Activated CD4-positive, alpha-beta T cell treated with anti-CD3 and anti-CD28 coated beads, Interleukin-2, amount 50 U/mL, for 48 hours (primary cell): ENCODE results near the gene CEP170B.
A peak's percentile ranks its signal among the peaks of the same experiment; 100 is the strongest.
"Not testable (repeated sequence)": the region's sequence is repeated elsewhere in the genome, so short reads cannot be mapped to it uniquely, and the experiment has no call there.

ENCODE experiments used
- DNase-seq, 2 experiments: peaks; one replicate each; pipeline ENCODE4 v3.0.0-alpha.2; 2020

The CEP170B gene

DNA sequence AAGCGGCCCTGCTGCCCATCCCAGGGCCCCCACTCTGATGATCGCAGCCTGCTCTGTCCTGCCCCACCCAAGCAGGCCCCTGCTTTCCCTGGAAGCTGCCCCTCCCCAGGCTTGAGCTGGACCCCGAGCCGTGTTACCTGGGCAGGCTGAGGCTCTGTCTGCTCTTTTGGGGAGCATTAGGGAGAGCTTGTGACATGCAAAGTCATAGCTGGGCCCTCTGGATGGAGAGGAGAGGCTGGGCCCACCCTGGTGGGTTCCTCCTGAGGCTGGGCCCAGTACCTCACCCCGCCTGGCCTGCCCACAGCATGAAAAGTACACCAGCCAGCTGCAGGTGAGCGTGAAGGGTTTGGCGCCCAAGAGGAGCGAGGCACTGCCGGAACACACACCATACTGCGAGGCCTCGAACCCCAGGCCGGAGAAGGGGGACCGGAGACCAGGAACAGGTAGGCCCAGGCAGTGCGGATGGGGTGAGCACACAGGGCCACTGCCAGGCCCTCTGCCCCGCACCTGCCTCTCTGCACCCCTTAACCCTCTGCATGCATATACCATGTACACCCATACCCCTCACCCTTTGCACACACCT, 15.0 kb downstream of the CEP170B start:
- DNase-seq, result no peak

DNA sequence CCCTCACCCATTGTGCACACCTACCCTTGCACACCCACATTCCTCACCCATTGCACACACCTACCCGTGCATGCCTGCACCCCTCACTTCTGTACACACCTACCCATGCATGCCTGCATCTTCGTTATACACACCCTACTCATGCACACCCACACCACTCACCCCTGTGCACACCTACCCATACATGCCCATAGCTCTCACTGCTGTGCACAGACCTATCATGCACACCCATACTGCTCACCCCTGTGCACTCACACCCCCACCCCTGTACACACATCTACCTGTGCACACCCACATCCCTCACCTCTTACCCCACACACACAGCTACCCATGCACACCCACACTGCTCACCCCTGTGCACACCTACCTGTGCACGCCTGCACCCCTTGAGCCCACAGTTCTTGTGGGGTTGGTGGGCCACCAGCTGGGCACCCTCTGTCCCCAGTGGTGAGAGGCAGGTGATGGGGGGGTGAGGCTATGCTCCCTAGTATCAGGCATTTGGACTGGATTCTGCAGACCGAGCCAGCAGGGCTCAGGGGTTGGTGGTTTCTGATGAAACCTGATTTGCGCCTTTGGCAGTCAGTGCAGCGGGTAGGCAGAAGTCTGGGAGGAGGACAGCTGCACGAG, 15.6 kb downstream of the CEP170B start:
- no peak for DNase-seq

DNA sequence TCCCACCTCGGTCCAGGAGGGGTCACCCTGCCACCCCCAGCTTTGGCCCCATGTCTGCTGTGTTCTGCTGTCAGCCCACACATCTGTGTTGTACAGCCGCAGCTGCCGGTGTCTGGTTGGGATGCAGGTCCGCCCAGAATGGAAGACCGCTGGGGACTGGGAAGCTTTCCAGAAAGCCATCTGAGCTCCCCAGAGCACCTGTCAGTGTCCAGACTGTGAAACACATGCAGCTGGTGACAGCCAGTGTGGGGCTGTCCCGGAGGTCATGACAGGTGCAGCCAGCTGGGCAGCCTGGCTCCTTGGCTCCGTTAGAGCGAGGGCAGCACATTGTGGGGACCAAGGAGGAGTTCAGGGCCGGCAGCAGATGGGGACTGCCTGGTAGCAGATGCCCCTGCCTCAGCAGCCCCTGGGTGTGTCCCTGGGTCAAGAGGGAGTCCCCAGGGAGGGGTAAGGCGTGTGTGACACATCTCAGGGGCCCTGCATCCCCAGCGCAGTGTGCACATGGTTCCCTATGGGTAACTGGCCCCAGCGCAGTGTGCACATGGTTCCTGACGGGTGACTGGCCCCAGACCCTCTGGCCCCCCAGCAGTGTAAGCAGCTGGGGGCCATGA, 16.4 kb downstream of the CEP170B start:
- DNase-seq, result no peak

DNA sequence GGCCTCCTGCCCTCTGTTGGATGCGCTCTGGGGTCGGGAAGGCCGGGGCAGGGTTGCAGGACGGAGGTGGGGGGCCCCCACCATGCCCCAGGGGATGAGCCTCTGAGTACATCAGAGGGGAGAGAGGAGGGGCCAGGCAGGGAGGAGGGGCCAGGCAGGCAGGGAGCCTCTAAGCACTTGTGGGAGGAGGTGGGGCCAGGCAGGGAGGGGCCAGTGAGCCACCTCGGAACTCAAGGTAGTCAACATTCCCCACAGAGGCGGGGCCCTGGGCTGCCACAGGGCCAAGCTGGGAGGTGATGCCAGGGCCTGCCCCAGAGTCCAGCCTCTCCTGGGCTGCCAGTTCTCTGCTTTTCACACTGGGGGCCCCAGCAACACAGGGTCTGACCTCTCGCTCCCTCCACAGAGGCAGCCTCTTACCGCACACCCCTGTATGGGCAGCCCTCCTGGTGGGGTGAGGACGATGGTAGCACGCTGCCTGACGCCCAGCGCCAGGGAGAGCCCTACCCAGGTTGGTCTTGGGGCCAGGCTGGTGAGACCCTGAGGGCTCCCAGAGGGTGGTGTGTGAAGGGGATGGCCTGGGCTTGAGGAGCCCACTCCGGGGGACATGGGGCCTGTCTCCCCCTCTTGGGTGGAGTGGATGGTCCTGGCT, 17.4 kb downstream of the CEP170B start:
- peak; percentile 29 to 41 for DNase-seq

DNA sequence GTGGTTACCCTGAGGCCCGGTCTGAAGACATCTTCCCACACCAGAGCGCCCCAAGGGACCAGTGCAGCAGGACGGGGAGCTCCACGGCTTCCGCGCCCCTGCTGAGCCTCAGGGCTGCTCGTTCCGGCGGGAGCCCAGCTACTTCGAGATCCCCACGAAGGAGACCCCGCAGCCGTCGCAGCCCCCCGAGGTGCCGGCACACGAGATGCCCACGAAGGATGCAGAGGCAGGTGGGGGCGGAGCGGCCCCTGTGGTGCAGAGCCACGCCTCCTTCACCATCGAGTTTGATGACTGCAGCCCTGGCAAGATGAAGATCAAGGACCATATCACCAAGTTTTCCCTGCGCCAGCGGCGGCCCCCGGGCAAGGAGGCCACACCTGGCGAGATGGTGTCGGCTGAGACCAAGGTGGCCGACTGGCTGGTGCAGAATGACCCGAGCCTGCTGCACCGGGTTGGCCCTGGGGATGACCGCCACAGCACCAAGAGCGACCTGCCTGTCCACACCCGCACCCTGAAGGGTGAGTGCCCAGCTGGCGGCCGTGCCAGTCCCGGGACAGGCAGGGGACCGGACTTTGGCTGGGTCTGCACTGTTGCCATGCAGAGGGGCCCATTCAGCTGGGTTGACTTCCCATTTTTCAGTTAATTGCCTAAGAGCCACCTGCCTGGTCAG, 18.1 kb downstream of the CEP170B start:
- DNase-seq, result no peak

DNA sequence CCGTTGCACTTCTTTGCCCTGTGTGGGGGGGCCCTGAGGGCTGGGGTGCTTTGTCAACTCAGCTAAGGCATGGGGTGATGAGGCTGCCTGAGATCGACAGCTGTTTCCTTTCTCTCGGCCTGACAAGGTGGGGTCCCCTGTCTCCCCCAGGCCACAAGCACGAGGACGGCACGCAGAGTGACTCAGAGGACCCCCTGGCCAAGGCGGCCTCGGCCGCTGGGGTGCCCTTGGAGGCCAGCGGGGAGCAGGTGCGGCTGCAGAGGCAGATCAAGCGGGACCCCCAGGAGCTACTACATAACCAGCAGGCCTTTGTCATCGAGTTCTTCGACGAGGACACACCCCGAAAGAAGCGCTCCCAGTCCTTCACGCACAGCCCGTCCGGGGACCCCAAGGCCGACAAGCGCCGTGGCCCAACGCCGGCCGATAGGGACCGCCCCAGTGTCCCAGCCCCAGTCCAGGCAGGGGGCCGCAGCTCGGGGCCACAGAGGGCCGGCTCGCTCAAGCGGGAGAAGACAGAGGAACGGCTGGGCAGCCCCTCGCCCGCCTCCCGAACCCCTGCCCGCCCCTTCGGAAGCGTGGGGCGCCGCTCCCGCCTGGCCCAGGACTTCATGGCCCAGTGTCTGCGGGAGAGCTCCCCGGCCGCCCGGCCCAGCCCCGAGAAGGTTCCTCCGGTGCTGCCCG, 18.8 kb downstream of the CEP170B start:
- no peak for DNase-seq

DNA sequence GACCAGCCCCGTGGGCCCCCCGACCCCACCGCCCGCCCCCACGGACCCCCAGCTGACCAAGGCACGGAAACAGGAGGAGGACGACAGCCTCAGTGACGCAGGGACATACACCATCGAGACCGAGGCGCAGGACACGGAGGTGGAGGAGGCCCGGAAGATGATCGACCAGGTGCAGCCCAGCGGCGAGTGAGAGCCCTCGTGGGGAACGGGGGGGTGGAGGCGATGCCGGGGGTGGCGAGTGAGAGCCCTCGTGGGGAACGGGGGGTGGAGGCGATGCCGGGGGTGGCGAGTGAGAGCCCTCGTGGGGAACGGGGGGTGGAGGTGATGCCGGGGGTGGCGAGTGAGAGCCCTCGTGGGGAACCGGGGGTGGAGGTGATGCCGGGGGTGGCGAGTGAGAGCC, 19.3 kb downstream of the CEP170B start:
- not testable (repeated sequence) for DNase-seq

DNA sequence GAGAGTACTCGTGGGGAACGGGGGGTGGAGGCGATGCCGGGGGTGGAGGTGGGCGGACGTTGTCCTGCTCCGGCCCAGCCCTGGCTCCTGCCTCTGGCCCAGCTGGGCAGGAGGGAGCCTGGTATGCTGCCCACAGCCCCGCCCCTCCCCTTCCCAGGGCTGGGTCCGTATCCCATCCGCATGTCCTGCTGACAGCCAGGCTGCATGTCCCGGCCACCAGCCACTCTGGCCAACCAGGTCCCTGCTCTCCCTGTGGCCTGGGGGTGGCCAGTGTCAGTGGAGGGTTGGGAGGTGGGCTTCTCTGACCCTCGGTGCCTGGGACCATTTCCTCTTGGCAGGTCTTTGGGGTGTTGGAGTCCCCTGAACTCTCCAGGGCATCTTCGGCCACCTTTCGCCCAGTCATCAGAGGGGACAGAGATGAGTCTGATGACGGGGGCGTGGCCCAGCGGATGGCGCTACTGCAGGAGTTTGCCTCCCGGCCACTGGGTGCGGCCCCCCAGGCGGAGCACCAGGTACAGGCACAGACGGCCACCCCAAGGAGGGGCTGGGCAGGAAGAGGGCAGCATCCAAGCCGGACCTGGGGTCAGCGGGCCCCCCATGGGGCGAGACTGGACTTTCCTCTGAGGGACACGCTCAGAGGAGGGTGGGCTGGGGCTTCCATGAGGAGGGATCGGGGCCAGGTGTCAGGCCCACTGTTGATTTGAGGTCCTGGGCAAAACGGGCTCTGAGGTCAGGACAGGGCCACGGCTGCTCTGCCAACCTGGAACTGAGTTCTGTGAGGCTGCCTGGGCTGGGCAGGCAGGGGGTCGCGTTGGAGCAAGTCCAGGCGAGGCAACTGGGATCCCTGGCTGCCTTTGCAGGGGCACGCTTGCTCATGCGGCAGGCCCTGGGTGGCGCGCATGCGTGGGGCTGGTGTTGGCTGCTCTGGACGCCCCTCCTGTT, 20.2 kb downstream of the CEP170B start:
- DNase-seq, result no peak

DNA sequence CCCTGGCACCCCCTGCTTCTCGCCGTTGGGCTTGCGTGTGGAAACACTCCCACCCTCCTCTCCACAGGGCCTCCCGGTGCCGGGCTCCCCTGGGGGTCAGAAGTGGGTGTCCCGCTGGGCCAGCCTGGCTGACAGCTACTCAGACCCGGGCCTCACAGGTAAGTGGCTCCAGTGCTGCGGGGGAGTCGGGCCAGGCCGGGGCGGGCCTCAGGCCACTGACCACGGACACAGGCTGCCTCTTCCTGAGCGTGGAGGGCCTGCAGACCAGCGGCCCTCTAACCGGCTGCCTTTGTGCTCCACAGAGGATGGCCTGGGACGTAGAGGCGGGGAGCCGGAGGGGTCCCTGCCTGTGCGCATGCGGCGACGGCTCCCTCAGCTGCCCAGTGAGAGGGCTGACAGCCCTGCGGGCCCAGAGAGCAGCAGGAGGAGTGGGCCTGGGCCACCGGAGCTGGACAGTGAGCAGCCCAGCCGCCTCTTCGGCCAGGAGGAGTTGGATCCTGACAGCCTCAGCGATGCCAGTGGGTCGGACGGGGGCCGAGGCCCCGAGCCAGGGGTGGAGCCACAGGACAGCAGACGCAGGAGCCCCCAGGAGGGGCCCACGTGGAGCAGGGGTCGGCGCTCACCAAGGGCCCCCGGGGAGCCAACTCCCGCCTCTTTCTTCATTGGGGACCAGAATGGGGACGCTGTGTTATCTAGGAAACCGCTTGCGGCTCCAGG, 21.1 kb downstream of the CEP170B start:
- no peak for DNase-seq

DNA sequence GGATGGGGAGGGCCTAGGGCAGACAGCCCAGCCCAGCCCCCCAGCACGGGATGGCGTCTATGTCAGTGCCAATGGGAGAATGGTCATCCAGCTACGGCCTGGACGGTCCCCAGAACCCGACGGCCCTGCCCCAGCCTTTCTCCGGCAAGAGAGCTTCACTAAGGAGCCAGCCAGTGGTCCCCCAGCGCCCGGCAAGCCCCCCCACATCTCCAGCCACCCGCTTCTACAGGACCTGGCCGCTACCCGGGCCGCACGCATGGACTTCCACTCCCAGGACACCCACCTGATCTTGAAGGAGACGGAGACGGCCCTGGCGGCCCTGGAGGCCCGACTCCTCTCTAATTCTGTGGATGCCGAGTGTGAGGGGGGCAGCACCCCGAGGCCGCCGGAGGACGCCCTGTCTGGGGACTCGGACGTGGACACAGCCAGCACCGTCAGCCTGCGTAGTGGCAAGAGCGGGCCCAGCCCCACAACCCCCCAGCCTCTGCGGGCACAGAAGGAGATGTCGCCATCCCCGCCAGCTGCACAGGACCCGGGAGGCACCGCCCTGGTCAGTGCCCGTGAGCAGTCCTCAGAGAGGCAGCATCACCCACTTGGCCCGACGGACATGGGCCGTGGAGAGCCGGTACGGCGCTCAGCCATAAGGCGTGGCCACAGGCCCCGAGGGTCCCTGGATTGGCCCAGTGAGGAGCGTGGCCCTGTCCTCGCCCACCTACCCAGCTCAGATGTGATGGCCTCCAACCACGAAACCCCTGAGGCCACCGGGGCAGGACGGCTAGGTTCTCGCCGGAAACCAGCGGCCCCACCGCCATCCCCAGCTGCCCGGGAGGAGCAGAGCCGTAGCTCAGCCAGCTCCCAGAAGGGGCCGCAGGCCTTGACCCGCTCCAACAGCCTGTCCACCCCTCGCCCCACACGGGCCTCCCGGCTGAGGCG, 21.9 kb downstream of the CEP170B start:
- no peak for DNase-seq

DNA sequence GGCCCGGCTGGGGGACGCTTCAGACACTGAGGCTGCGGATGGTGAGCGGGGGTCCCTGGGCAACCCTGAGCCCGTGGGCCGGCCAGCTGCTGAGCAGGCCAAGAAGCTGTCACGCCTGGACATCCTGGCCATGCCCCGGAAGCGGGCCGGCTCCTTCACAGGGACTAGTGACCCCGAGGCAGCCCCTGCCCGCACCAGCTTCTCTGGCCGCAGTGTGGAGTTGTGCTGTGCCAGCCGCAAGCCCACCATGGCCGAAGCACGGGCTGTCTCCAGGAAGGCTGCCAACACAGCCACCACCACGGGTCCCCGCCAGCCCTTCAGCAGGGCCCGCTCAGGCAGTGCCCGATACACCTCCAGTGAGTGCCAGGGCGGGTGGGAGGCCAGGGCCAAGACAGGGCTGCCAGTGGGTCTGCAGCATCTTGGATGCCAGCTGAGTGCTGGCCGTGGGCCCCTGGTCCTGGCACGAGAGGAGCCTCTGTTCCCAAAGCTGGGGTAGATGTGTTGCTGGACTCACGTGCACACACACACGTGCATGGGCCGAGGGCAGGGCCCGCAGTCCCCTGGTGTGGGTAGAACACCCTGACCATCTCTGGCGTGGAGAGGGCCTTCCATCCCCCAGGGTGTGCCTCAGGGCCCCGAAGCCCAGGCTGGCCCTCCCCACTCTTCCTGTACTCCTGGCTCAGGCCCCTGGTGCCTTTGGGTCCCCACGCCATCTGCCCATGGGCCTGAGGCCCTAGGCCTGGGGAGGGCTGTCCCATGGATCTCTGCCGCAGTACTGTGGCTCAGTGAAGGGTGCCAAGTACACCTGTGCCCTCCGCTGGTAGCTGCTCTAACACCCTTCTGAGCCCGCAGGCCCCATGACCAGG, 22.8 kb downstream of the CEP170B start:
- peak in 1 of 2 experiments; percentile 1 for DNase-seq

DNA sequence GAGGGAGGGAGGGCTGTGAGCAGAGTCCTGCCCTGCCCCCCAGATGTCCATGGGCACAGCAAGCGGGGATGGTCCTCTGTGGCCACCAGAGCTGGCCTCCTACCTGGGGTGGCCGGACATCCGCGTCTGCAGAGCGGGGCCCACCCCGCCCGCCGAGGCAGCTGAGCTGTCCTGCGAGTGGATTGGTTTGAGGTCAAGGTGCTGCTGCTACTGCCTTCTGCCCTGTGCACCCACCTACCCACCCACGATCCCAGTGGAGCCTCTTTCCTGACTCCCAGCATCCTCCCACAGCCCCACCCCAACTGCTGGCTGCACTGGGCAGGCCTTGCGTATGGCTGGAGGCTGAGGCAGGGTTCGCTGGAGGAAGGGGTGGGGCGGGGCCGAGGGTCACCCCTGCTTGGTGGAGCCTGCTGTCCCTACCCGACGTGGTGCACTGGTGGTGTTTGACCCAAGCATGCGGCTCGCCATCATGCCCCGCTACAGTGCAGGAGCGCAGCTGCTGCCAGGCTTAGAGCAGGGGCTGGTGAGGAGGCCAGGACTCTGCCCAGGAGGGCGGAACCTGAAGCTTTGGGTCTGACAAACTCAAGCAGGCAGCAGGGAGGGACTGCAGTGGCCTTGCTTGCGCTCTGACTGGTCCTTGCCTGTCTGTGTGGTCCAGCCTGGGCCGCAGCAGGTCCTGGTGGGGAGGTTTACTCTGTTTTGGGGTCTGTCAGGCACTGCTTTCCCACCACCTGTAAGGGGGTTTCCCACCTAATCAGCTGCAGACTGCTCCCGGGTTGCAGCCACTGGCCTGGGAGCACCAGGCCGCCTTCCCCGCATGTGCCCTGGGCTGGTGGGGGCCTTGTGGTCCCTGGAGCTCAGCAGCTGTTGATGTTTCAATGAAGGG, 23.7 kb downstream of the CEP170B start:
- peak in 1 of 2 experiments; percentile 1 for DNase-seq

DNA sequence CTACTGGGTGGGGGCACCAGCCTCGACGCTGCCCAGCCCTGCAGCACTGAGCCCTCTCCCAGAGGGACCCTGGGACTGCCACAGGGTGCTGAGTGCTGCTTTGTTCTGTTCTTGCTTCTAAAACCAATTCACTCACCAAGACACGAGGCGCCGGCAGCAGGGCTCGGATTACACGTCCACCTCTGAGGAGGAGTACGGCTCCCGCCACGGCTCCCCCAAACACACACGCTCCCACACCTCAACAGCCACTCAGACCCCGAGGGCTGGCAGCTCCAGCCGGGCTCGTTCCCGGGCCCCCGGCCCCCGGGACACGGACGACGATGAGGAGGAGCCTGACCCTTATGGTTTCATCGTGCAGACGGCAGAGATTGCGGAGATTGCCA, 24.3 kb downstream of the CEP170B start:
- DNase-seq, result peak in 1 of 2 experiments; percentile 1

DNA sequence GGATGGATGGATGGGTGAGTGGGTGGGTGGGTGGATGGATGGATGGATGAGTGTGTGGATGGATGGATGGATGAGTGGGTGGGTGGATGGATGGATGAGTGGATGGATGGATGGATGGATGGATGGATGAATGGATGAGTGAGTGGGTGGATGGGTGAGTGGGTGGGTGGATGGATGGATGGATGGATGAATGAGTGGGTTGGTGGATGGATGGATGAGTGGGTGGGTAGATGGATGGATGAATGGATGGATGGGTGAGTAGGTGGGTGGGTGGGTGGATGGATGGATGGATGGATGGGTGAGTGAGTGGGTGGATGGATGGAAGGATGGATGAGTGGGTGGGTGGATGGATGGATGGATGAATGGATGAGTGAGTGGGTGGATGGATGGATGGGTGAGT, 25.2 kb downstream of the CEP170B start:
- DNase-seq, result not testable (repeated sequence)

DNA sequence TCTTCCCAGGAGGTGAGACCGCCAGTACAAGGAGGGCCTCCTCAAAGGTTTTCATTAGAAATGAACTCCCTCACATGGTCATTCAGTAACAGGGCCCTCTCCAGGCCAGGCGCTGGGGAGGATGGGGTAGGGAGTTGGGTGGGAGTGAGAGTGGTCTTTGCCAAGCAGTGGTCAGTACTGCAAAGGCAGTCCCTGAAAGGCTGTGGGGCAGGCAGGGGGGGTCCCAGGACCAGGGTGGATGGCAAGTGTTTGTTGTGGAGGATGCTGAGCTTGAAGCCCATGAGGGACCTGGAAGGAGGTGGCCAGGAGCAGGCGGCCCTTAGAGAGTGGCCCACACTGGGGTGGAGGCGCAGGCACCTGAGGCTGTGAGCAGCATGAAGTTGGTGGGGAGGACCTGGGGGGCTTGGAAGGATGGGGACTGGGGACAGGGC, 26.1 kb downstream of the CEP170B start:
- peak in 1 of 2 experiments; percentile 1 for DNase-seq

DNA sequence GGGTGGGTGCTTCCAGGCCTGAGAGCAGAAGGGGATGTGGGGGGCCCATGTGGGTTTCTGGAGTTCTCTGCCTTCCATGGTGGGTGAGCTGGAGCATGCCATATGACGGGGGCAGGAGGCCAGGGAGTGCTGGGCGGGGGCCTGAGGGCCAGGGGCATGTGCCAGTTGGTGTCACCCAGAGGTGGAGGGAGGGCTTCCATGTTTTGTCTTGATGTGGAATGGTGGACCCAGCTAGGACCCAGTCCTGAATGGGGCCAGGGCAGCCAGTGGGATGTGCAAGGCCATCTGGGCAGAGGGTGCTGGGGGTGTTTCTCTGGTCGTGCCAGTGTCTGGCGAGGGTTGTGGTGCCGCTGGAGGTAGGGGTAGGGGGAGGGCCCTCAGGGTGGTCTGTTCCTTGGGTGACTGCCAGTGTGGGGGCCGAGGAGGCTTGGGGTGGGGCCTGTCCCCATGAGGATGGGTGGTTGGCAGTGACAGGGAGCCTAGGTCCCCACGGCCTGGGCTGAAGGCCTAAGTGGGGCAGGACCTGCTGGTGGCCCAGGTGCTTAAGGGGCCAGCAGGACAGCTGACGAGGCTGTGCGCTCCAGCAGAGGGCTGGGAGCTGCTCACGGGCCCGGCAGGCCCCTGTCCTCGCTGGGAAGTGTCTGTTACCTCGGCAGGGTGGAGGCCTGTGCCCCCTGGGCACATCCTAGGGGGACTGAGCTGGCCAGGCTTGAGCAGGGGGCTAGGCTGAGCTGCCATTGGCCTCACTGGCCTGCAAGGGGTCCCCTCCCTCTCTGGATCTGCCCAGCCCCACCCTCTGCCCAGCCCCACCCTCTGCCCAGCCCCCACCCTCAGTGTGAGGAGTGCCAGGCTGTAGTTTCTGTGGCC, 26.8 kb downstream of the CEP170B start:
- peak in 1 of 2 experiments; percentile 1 for DNase-seq
